Naive thymus-derived CD4-positive, alpha-beta T cell (primary cell): Measurements from ENCODE around the gene TKT. TPM values are rescaled to one million over a fixed set of nuclear protein-coding genes. Genes with fewer than 3 reads are reported as not detected.
A peak's percentile ranks its signal among the peaks of the same experiment; 100 is the strongest.

Source experiments
- ATAC-seq: fragments of 150-1000 bp; cut with Tn5 transposase; 2 replicates; pipeline ENCODE4 v1.10.0; 2021; ENCODE audit warnings: mild to moderate bottlenecking, moderate library complexity
- CTCF ChIA-PET: fragments of 350-600 bp; sonication (Branson Sonifier 250); formaldehyde crosslinking; loops from one replicate; lab custom pipeline; 2021; ENCODE audit warnings: antibody characterized with exemption; lab: Charles Lee
- POLR2A ChIA-PET: fragments of 350-600 bp; sonication (Branson Sonifier 250); formaldehyde crosslinking; loops from one replicate; lab custom pipeline; 2021; ENCODE audit warnings: antibody characterized with exemption, inconsistent platforms; lab: Charles Lee
- DNase-seq, 9 donors: peaks; one replicate each; pipeline versions ENCODE4 v3.0.0 to v3.0.0-alpha.2; 2020 to 2022; ENCODE audit warnings: mixed read lengths in 1 of 9
- H3K27ac ChIP-seq: one replicate; pipeline ENCODE4 v1.7.0; 2013; ENCODE audit warnings: mild to moderate bottlenecking, low read depth, low read length, moderate library complexity
- H3K27me3 ChIP-seq, 2 donors: one replicate each; pipeline ENCODE4 v1.7.0; 2013; ENCODE audit warnings: low read length in 2 of 2, mild to moderate bottlenecking in 2 of 2, moderate library complexity in 2 of 2; ENCODE audit not compliant: control insufficient read depth in 2 of 2, insufficient read depth in 2 of 2
- H3K36me3 ChIP-seq, 3 experiments: 1 replicate in 2 of 3; 2 replicates in 1 of 3; pipeline ENCODE4 v1.7.0; 2013; ENCODE audit warnings: low read length in 3 of 3, mild to moderate bottlenecking in 3 of 3, moderate library complexity in 1 of 3; ENCODE audit not compliant: insufficient read depth in 3 of 3, control insufficient read depth in 2 of 3
- H3K4me1 ChIP-seq, 2 donors: one replicate each; pipeline ENCODE4 v1.7.0; 2013; ENCODE audit warnings: low read length in 2 of 2, mild to moderate bottlenecking in 2 of 2, moderate library complexity in 1 of 2; ENCODE audit not compliant: control insufficient read depth in 2 of 2, insufficient read depth in 2 of 2
- H3K4me3 ChIP-seq: 2 replicates; pipeline ENCODE4 v1.7.0; 2013; ENCODE audit warnings: mild to moderate bottlenecking, low read length
- H3K9me3 ChIP-seq, 3 experiments: 1 replicate in 2 of 3; 2 replicates in 1 of 3; pipeline ENCODE4 v1.7.0; 2013; ENCODE audit warnings: low read length in 3 of 3; ENCODE audit not compliant: control insufficient read depth in 2 of 3
- H3K27ac Mint-ChIP-seq, 9 donors: one replicate each; pipeline ENCODE4 v1.8.0; 2020 to 2022; ENCODE audit warnings: mixed read lengths in 9 of 9, mild to moderate bottlenecking in 8 of 9, moderate library complexity in 5 of 9, inconsistent platforms in 2 of 9
- H3K27me3 Mint-ChIP-seq, 5 donors: one replicate each; pipeline ENCODE4 v1.8.0; 2021 to 2022; ENCODE audit warnings: mixed read lengths in 5 of 5, mild to moderate bottlenecking in 1 of 5
- H3K36me3 Mint-ChIP-seq, 5 donors: one replicate each; pipeline ENCODE4 v1.8.0; 2020 to 2022; ENCODE audit warnings: mixed read lengths in 5 of 5, mild to moderate bottlenecking in 3 of 5, inconsistent platforms in 1 of 5
- H3K4me1 Mint-ChIP-seq, 7 donors: one replicate each; pipeline ENCODE4 v1.8.0; 2020 to 2022; ENCODE audit warnings: mixed read lengths in 7 of 7, mild to moderate bottlenecking in 3 of 7, inconsistent platforms in 1 of 7
- H3K4me3 Mint-ChIP-seq, 10 donors: one replicate each; pipeline ENCODE4 v1.8.0; 2020 to 2022; ENCODE audit warnings: mild to moderate bottlenecking in 10 of 10, mixed read lengths in 10 of 10, moderate library complexity in 6 of 10, inconsistent platforms in 2 of 10
- H3K9me3 Mint-ChIP-seq, 11 donors: one replicate each; pipeline ENCODE4 v1.8.0; 2020 to 2022; ENCODE audit warnings: mixed read lengths in 11 of 11, mild to moderate bottlenecking in 4 of 11, inconsistent platforms in 1 of 11, moderate library complexity in 1 of 11
- intact Hi-C, 2 donors: fragments of 100-400 bp; cut with micrococcal nuclease; formaldehyde crosslinking; loops; one replicate each; pipeline ENCODE4 v1.15.1; 2023
- polyA plus RNA-seq, 2 donors: library from polyadenylated mRNA; unstranded; fragments of 300-500 nt; fragmentation: Illumina TruSeq; gene quantifications; one replicate each; pipeline ENCODE4 v1.2.3, GENCODE V29; 2021
- total RNA-seq, 6 experiments: library from RNA in 5 of 6; stranded (reverse) in 5 of 6; gene quantifications; 1 replicate in 5 of 6; 2 replicates in 1 of 6; pipeline ENCODE4 v1.2.3 and lab custom pipeline; 2021 to 2026

TKT gene
- total and polyA plus RNA-seq, 7 experiments from 2014 or later, result 60.7 to 333 (median 91.7) TPM

DNA sequence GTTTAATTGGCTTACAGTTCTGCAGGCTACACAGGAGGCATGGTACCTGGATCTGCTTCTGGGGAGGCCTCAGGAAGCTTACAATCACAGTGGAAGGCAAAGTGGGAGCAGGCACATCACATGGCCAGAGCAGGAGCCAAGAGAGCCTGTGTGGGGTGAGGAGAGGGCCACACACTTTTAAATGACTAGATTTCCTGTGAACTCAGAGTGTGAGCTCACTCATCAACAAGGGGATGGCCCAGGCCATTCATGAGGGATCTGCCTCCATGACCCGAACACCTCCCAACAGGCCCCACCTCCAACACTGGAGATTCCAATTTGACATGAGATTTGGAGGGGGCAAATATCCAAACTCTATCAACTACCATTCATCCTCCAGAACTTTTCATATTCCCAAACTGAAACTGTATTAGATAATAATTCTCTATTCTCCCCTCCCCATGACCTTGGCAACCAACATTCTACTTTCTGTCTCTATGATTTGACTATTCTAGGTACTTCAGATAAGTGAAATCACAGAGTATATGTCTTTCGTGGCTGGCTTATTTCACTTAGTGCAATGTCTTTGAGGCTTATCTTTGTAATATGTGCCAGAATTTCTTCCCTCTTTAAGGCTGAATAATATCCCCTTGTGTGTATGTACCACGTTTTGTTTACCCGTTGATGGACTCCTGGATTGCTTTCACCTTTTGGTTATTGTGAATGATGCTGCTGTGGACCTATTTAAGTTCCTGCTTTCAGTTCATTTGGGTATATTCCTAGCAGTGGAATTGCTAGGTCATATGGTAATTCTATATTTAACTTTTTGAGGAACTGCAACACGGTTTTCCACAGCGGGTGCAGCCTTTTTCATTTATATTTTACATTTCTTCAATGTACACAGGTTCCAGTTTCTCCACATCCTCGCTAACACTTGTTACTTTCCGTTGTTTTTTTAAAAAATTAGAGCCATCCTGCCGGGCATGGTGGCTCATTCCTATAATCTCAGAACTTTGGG is 43.8 kb downstream of the TKT start:
- no peaks in the 10 kb centered on the region for H3K36me3 ChIP-seq
- POLR2A ChIA-PET, result no interaction called here
- Mint-ChIP-seq H3K9me3 (peaks cover 2 to 22% (median 8%) of the 10 kb centered on the region in 11 donors), H3K27me3 (peaks cover 0 to 7% (median 0%) of the 10 kb centered on the region in 5 donors), H3K27ac (no peak overlapping the region), H3K4me1 (no peaks in the 10 kb centered on the region), H3K4me3 (no peak overlapping the region), H3K36me3 (peaks cover 0 to 9% (median 2%) of the 10 kb centered on the region in 5 donors)
- CTCF ChIA-PET, result no interaction called here
- ATAC-seq (peak; percentile 42), DNase-seq (no peak)
- no peak overlapping the region for H3K4me3 ChIP-seq
- intact Hi-C loops, result no loop called here
- H3K27ac ChIP-seq, result no peak overlapping the region
- peaks cover 0 to 9% (median 0%) of the 10 kb centered on the region in 3 experiments for H3K9me3 ChIP-seq
- H3K27me3 ChIP-seq, result no peaks in the 10 kb centered on the region
- H3K4me1 ChIP-seq, result no peaks in the 10 kb centered on the region

DNA sequence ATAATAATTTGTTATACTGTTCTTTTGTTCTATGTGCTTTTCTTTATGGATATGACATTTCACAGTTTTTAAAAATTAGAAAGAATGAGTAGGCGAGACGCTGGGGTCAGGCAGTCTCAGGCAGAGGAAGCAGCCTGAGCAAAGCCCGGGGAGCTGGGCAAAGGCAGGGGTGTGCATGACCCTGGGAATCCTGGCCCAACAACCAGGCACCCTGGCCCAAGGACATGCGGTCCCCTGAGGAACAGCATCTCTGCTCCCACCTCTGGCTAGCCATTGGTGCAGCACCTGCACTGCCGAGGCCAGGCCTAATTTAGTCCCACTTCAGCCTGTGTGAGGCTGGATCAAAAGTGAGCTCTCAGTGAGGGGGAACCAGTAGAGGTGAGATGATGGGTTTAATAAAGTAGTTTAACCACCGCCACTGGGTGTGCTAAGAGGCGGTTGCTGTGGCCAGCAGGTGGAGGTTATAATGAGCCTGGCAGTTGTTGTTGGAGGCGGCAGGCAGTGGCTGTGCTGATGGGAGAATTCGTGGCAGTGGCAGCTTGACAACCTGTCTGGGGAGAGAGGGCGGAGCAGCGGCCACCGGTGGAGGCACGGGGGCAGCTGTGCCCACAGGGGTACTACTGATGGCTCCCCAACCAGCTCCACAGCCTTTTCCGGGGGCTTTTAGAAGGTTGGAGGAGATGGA is 53.3 kb downstream of the TKT start:
- H3K4me3 Mint-ChIP-seq, result no peak overlapping the region
- no peaks in the 10 kb centered on the region for H3K4me1 Mint-ChIP-seq
- no peak overlapping the region for H3K4me3 ChIP-seq
- CTCF ChIA-PET, result interaction anchor here (0.6 kb wide), 1 partner anchor 139 kb away, joined by 3 read pairs; no protein-coding TSS in a partner anchor
- no peaks in the 10 kb centered on the region for H3K4me1 ChIP-seq
- peaks cover 0 to 9% (median 0%) of the 10 kb centered on the region in 5 donors for H3K36me3 Mint-ChIP-seq
- H3K27ac Mint-ChIP-seq, result no peak overlapping the region
- intact Hi-C loops, result no loop called here
- no peaks in the 10 kb centered on the region for H3K36me3 ChIP-seq
- no peak overlapping the region for H3K27ac ChIP-seq
- H3K9me3 Mint-ChIP-seq, result peaks cover 0 to 10% (median 6%) of the 10 kb centered on the region in 11 donors
- no peak for DNase-seq
- ATAC-seq, result no peak
- no peaks in the 10 kb centered on the region for H3K27me3 ChIP-seq
- POLR2A ChIA-PET, result no interaction called here
- peaks cover 0 to 8% (median 0%) of the 10 kb centered on the region in 5 donors for H3K27me3 Mint-ChIP-seq
- H3K9me3 ChIP-seq, result no peaks in the 10 kb centered on the region

DNA sequence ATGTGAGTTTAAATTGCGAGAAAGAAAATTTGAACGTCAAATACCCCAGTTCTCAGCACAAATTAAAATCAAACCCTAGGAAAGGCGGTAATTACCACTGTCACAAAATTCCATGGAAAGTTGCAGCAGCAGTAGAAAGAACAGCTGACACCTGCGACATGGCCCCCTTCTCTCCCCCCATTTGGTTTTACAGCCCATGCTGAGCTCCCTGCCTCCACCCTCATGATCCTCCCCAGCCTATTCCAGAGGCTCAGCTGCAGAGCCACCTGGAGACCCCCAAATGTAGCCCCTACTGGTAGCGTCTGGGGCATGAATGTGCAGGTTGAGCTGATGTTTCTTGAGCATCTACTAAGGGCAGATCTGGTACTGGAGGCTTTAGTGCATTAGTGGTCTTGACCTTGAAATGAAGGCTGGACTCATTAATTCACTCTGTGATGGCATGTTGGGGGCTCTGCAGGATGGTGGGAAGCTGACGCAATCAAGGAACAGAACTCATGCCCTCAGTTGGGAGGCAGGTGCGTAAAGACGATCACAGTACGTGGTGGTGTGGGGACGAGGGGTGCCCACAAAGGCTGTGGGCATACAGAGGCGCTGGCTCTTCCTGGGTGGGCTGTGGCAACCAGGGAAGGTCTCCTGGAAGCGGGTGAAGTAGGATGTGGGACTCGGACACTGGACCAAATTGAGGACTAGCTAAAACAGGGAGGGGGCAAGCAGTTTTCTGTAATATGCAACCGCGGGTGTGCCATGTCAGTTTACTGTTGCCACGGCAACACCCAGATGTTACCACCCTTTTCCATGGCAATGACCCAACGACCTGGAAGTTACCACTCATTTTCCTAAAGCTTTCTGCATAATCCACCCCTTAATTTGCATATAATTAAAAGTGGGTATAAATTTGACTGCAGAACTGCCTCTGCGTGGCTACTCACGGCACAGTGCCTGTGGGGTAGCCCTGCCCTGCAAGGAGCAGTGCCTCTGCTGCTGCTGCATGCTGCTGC is 55.0 kb downstream of the TKT start:
- DNase-seq (no peak), ATAC-seq (no peak)
- no peaks in the 10 kb centered on the region for H3K27me3 ChIP-seq
- Mint-ChIP-seq H3K27ac (no peak overlapping the region), H3K36me3 (peaks cover 0 to 5% (median 0%) of the 10 kb centered on the region in 5 donors), H3K27me3 (peaks cover 0 to 8% (median 0%) of the 10 kb centered on the region in 5 donors), H3K4me1 (peaks cover 0 to 5% (median 0%) of the 10 kb centered on the region in 7 donors), H3K4me3 (no peak overlapping the region), H3K9me3 (no peaks in the 10 kb centered on the region)
- CTCF ChIA-PET, result interaction anchor here (1.2 kb wide), 1 partner anchor 86 kb away, joined by 4 read pairs; no protein-coding TSS in a partner anchor
- no peak overlapping the region for H3K4me3 ChIP-seq
- POLR2A ChIA-PET, result no interaction called here
- intact Hi-C loops, result no loop called here
- peaks cover 0 to 2% of the 10 kb centered on the region in 2 donors for H3K4me1 ChIP-seq
- H3K27ac ChIP-seq, result no peak overlapping the region
- no peaks in the 10 kb centered on the region for H3K36me3 ChIP-seq
- H3K9me3 ChIP-seq, result no peaks in the 10 kb centered on the region

GRCh38 chr3:53199834-53200233 is 56.0 kb downstream of the TKT start:
- CTCF ChIA-PET, result interaction anchor here (0.7 to 1.2 kb wide), 2 partner anchors 27 to 85 kb away, joined by 4 read pairs; no protein-coding TSS in a partner anchor
- Histone ChIP-seq H3K4me1 (peaks cover 0 to 4% of the 10 kb centered on the region in 2 donors), H3K9me3 (no peaks in the 10 kb centered on the region), H3K4me3 (no peak overlapping the region), H3K27ac (no peak overlapping the region), H3K36me3 (no peaks in the 10 kb centered on the region), H3K27me3 (no peaks in the 10 kb centered on the region)
- DNase-seq (no peak), ATAC-seq (no peak)
- H3K4me1 Mint-ChIP-seq, result peaks cover 0 to 10% (median 6%) of the 10 kb centered on the region in 7 donors
- no peaks in the 10 kb centered on the region for H3K9me3 Mint-ChIP-seq
- no peak overlapping the region for H3K27ac Mint-ChIP-seq
- no peak overlapping the region for H3K4me3 Mint-ChIP-seq
- intact Hi-C loops, result loop anchor here in 1 of 2 donors (5.0 kb wide), 2 partner anchors 38 to 348 kb away; partner anchors contain the start of gene PRKCD
- POLR2A ChIA-PET, result no interaction called here
- H3K36me3 Mint-ChIP-seq, result peaks cover 0 to 4% (median 0%) of the 10 kb centered on the region in 5 donors
- H3K27me3 Mint-ChIP-seq, result peaks cover 0 to 13% (median 0%) of the 10 kb centered on the region in 5 donors

DNA sequence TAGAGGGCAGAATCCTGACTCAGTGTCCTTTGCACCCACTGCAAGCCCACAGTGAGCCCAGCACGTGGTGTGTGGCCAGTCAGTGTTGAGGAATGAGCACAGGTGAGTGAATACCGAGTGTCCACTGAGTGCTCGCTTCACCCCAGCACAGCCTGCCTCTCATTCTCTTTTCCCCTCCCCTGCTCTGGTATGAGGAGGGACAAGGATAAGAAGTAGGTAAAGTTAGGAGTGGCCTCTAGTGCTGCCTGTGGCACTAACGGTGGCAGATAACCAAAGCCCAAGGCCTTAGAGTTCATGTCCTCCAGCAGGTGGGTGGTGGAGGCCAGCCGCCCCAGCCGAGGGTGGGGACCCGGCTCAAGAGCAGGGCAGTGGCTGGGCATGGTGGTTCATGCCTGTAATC is 56.8 kb downstream of the TKT start:
- Histone ChIP-seq H3K27me3 (no peaks in the 10 kb centered on the region), H3K4me1 (peaks cover 0 to 4% of the 10 kb centered on the region in 2 donors), H3K27ac (no peak overlapping the region), H3K9me3 (no peaks in the 10 kb centered on the region), H3K36me3 (peaks cover 0 to under 1% (median 0%) of the 10 kb centered on the region in 3 experiments), H3K4me3 (no peak overlapping the region)
- Mint-ChIP-seq H3K27ac (no peak overlapping the region), H3K4me1 (peaks cover 0 to 10% (median 6%) of the 10 kb centered on the region in 7 donors), H3K4me3 (no peak overlapping the region), H3K36me3 (no peaks in the 10 kb centered on the region), H3K9me3 (no peaks in the 10 kb centered on the region), H3K27me3 (peaks cover 0 to 13% (median 0%) of the 10 kb centered on the region in 5 donors)
- POLR2A ChIA-PET, result no interaction called here
- DNase-seq, result no peak
- ATAC-seq, result no peak
- intact Hi-C loops, result loop anchor here in 1 of 2 donors (5.0 kb wide), 2 partner anchors 37 to 347 kb away; partner anchors contain the start of gene PRKCD
- CTCF ChIA-PET, result interaction anchor here (0.7 kb wide), 1 partner anchor 26 kb away, joined by 4 read pairs; no protein-coding TSS in a partner anchor
